B cell (primary cell): ENCODE measurements around the gene SLC44A1.

Experiments used
- EZH2 ChIP-seq: IDR thresholded peaks from 2 replicates; pipeline ENCODE4 v1.6.1; 2012; ENCODE audit warnings: borderline replicate concordance, low read depth, mild to moderate bottlenecking, moderate library complexity, low read length; ENCODE audit not compliant: insufficient read depth, poor library complexity, severe bottlenecking
- TF ChIP-seq, protein P1 (sequence below): fragments of 200-600 bp; IDR thresholded peaks from one replicate; pipeline ENCODE4 v1.8.0; 2022; ENCODE audit warnings: antibody characterized with exemption, mild to moderate bottlenecking

DNA sequence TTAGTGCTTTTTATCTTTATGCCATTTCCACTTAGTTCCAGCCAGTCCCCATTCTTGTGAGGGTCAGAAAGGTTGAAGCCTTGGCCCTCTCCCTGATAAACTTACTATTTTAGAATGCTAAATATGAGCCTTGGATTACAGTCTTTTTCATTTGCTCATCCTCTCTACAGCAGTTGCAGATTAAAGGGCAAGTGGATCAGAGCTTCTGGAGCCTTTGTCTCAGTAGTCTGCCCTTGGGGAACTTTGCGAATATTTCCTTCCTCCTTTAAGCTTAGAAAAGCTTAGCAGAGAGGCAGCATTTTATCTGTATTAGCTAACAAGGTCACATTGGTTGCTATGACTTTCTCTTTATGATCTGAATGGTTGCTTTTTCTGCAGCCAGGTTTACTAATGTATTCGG, 214.9 kb downstream of the SLC44A1 start:
- TF ChIP-seq EZH2 = no peak
- TF ChIP-seq, protein P1, sequence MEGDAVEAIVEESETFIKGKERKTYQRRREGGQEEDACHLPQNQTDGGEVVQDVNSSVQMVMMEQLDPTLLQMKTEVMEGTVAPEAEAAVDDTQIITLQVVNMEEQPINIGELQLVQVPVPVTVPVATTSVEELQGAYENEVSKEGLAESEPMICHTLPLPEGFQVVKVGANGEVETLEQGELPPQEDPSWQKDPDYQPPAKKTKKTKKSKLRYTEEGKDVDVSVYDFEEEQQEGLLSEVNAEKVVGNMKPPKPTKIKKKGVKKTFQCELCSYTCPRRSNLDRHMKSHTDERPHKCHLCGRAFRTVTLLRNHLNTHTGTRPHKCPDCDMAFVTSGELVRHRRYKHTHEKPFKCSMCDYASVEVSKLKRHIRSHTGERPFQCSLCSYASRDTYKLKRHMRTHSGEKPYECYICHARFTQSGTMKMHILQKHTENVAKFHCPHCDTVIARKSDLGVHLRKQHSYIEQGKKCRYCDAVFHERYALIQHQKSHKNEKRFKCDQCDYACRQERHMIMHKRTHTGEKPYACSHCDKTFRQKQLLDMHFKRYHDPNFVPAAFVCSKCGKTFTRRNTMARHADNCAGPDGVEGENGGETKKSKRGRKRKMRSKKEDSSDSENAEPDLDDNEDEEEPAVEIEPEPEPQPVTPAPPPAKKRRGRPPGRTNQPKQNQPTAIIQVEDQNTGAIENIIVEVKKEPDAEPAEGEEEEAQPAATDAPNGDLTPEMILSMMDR = no peak
